ENCODE results near the gene CDH23. TPM values are rescaled to one million over a fixed set of nuclear protein-coding genes. Genes with fewer than 3 reads are reported as not detected.

The CDH23 gene
- total RNA-seq, 4 donors from 2014 or later: 14.4 to 29.6 (median 19.7) TPM

GRCh38 chr10:71549766-71550533 lies 153.2 kb downstream of the CDH23 start:
- no peak for DNase-seq (ENCODE audit: extremely low spot score)
- intact Hi-C loops (cut with DNase I): no loop called here
- no peak overlapping the region for H3K4me3 ChIP-seq
- no peaks in the 10 kb centered on the region for H3K36me3 ChIP-seq
- no peak overlapping the region for H3K27ac ChIP-seq (replicated peaks in 1 of 4)
- TF ChIP-seq EP300 (IDR thresholded peaks at IDR 0.05) (no peak), POLR2AphosphoS5 (IDR thresholded peaks at IDR 0.05) (no peak), POLR2A (IDR thresholded peaks at IDR 0.05; ENCODE audit: low read depth) (no peak), CTCF (IDR thresholded peaks at IDR 0.05) (no peak)
- WGBS: 86% methylated on average over 11 of the region's 11 CpGs
- H3K27me3 ChIP-seq: no peaks in the 10 kb centered on the region
- H3K9me3 ChIP-seq: no peaks in the 10 kb centered on the region
- H3K4me1 ChIP-seq: peaks cover 11 to 13% (median 11%) of the 10 kb centered on the region in 4 donors

GRCh38 chr10:71550628-71551027 lies 153.9 kb downstream of the CDH23 start:
- intact Hi-C loops (cut with DNase I): no loop called here
- DNase-seq (ENCODE audit: extremely low spot score): no peak
- H3K36me3 ChIP-seq: no peaks in the 10 kb centered on the region
- no peak for TF ChIP-seq POLR2A (IDR thresholded peaks at IDR 0.05; ENCODE audit: low read depth)
- no peak for TF ChIP-seq POLR2AphosphoS5 (IDR thresholded peaks at IDR 0.05)
- no peak for TF ChIP-seq CTCF (IDR thresholded peaks at IDR 0.05)
- no peak for TF ChIP-seq EP300 (IDR thresholded peaks at IDR 0.05)
- no peak overlapping the region for H3K27ac ChIP-seq (replicated peaks in 1 of 4)
- H3K4me3 ChIP-seq: no peak overlapping the region
- 83% methylated on average over 7 of the region's 7 CpGs for WGBS
- H3K9me3 ChIP-seq: no peaks in the 10 kb centered on the region
- peaks cover 11 to 13% (median 11%) of the 10 kb centered on the region in 4 donors for H3K4me1 ChIP-seq
- H3K27me3 ChIP-seq: no peaks in the 10 kb centered on the region

- Histone ChIP-seq H3K27me3 (no peaks in the 10 kb centered on the region), H3K27ac (replicated peaks in 1 of 4) (no peak overlapping the region), H3K9me3 (no peaks in the 10 kb centered on the region), H3K36me3 (no peaks in the 10 kb centered on the region), H3K4me1 (peaks cover 11 to 13% (median 11%) of the 10 kb centered on the region in 4 donors), H3K4me3 (no peak overlapping the region)
- intact Hi-C loops (cut with DNase I): no loop called here
- 100% methylated on average over 1 of the region's 3 CpGs for WGBS
- TF ChIP-seq CTCF (IDR thresholded peaks at IDR 0.05) (no peak), EP300 (IDR thresholded peaks at IDR 0.05) (no peak), POLR2AphosphoS5 (IDR thresholded peaks at IDR 0.05) (no peak), POLR2A (IDR thresholded peaks at IDR 0.05; ENCODE audit: low read depth) (no peak)
- no peak for DNase-seq (ENCODE audit: extremely low spot score)
Observed at GRCh38 chr10:71551970-71552369, 155.2 kb downstream of the CDH23 start.

DNA sequence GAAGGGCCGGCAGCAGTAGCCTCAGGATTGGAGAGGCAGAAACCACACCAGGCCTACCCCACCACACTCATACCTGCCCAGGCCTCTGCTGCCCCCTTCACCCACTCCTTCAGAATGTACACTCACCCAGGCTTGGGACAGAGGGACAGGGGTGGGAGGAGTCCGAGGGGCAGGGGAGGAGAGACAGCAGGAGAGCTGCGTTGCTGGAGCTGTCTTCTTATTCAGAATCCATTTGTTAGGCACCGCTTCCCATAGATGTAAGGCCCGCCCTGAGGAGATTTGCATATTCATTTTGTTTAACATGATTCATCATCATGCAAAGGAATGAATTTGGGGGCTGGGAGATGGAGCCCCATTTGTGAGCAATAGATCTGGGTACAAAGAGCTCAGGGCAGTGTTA lies 156.7 kb downstream of the CDH23 start:
- Histone ChIP-seq H3K4me3 (no peak overlapping the region), H3K9me3 (no peaks in the 10 kb centered on the region), H3K27ac (replicated peaks in 1 of 4) (no peak overlapping the region), H3K36me3 (no peaks in the 10 kb centered on the region), H3K27me3 (no peaks in the 10 kb centered on the region), H3K4me1 (no peaks in the 10 kb centered on the region)
- no peak for DNase-seq (ENCODE audit: extremely low spot score)
- intact Hi-C loops (cut with DNase I): no loop called here
- WGBS: 78% methylated on average over 5 of the region's 5 CpGs
- TF ChIP-seq POLR2AphosphoS5 (IDR thresholded peaks at IDR 0.05) (no peak), CTCF (IDR thresholded peaks at IDR 0.05) (no peak), EP300 (IDR thresholded peaks at IDR 0.05) (no peak), POLR2A (IDR thresholded peaks at IDR 0.05; ENCODE audit: low read depth) (no peak)
